Stimulated activated CD4-positive, alpha-beta T cell treated with anti-CD3 and anti-CD28 coated beads, Interleukin-12 subunit alpha, Interleukin-12 subunit beta, amount 100 ng/mL, for 48 hours (primary cell): Measurements from ENCODE around the gene ACSL4.

Source experiments
- DNase-seq, 3 donors: peaks; one replicate each; pipeline ENCODE4 v3.0.0-alpha.2; 2020; ENCODE audit warnings: low read depth in 2 of 3, low spot score in 1 of 3

Gene ACSL4

GRCh38 chrX:109619771-109620170 is 113.3 kb downstream of the ACSL4 start:
- DNase-seq, result no peak

GRCh38 chrX:109614951-109615350 is 118.1 kb downstream of the ACSL4 start:
- DNase-seq, result no peak

- no peak for DNase-seq
Observed at GRCh38 chrX:109601486-109601885, 131.6 kb downstream of the ACSL4 start.

GRCh38 chrX:109600237-109600651 is 132.8 kb downstream of the ACSL4 start:
- DNase-seq, result no peak

GRCh38 chrX:109596015-109596414 is 137.0 kb downstream of the ACSL4 start:
- no peak for DNase-seq
